ENCODE results near the gene HIVEP1.

The HIVEP1 gene

GRCh38 chr6:12083763-12084162, 71.7 kb downstream of the HIVEP1 start:
- DNase-seq (ENCODE audit: low read depth): no peak
- H3K4me3 ChIP-seq (ENCODE audit: control insufficient read depth, low read depth, low read length): no peak overlapping the region
- TF ChIP-seq CTCF (conservative IDR thresholded peaks at IDR 0.05; ENCODE audit: control insufficient read depth, insufficient read depth, low read depth, low read length): no peak

- DNase-seq (ENCODE audit: low read depth): no peak
- no peak overlapping the region for H3K4me3 ChIP-seq (ENCODE audit: control insufficient read depth, low read depth, low read length)
- no peak for TF ChIP-seq CTCF (conservative IDR thresholded peaks at IDR 0.05; ENCODE audit: control insufficient read depth, insufficient read depth, low read depth, low read length)
Measured at GRCh38 chr6:12084681-12085080, 72.6 kb downstream of the HIVEP1 start.

GRCh38 chr6:12088531-12088930, 76.4 kb downstream of the HIVEP1 start:
- no peak for TF ChIP-seq CTCF (conservative IDR thresholded peaks at IDR 0.05; ENCODE audit: control insufficient read depth, insufficient read depth, low read depth, low read length)
- H3K4me3 ChIP-seq (ENCODE audit: control insufficient read depth, low read depth, low read length): no peak overlapping the region
- DNase-seq (ENCODE audit: low read depth): no peak

- no peak overlapping the region for H3K4me3 ChIP-seq (ENCODE audit: control insufficient read depth, low read depth, low read length)
- no peak for TF ChIP-seq CTCF (conservative IDR thresholded peaks at IDR 0.05; ENCODE audit: control insufficient read depth, insufficient read depth, low read depth, low read length)
- DNase-seq (ENCODE audit: low read depth): no peak
Measured at GRCh38 chr6:12090714-12091113, 78.6 kb downstream of the HIVEP1 start.

GRCh38 chr6:12092762-12093161, 80.7 kb downstream of the HIVEP1 start:
- no peak overlapping the region for H3K4me3 ChIP-seq (ENCODE audit: control insufficient read depth, low read depth, low read length)
- no peak for DNase-seq (ENCODE audit: low read depth)
- TF ChIP-seq CTCF (conservative IDR thresholded peaks at IDR 0.05; ENCODE audit: control insufficient read depth, insufficient read depth, low read depth, low read length): no peak

GRCh38 chr6:12094689-12095088, 82.6 kb downstream of the HIVEP1 start:
- no peak overlapping the region for H3K4me3 ChIP-seq (ENCODE audit: control insufficient read depth, low read depth, low read length)
- TF ChIP-seq CTCF (conservative IDR thresholded peaks at IDR 0.05; ENCODE audit: control insufficient read depth, insufficient read depth, low read depth, low read length): no peak
- no peak for DNase-seq (ENCODE audit: low read depth)

GRCh38 chr6:12096342-12096741, 84.2 kb downstream of the HIVEP1 start:
- TF ChIP-seq CTCF (conservative IDR thresholded peaks at IDR 0.05; ENCODE audit: control insufficient read depth, insufficient read depth, low read depth, low read length): no peak
- H3K4me3 ChIP-seq (ENCODE audit: control insufficient read depth, low read depth, low read length): no peak overlapping the region
- no peak for DNase-seq (ENCODE audit: low read depth)

All from fibroblast of mammary gland (primary cell).